HepG2 (cell line): ENCODE data around the gene PTPRM.

Source experiments
- CTCF ChIP-seq: sonication (generic); formaldehyde crosslinking; IDR thresholded peaks from 2 replicates; pipeline ENCODE4 v1.5.0; 2020; ENCODE audit warnings: mild to moderate bottlenecking, missing genetic modification reagents, moderate library complexity
- EP300 ChIP-seq, 3 experiments: sonication (generic) in 1 of 3; formaldehyde crosslinking in 1 of 3; IDR thresholded peaks; 2 replicates each; pipeline versions ENCODE4 v1.5.1 to v1.6.1; 2011 to 2020; ENCODE audit warnings: low read depth in 2 of 3, low read length in 2 of 3, borderline replicate concordance in 1 of 3, improper control_type of control experiment in 1 of 3, mild to moderate bottlenecking in 1 of 3, missing genetic modification reagents in 1 of 3, moderate library complexity in 1 of 3
- POLR2AphosphoS5 ChIP-seq: IDR thresholded peaks from 2 replicates; pipeline ENCODE4 v1.6.1; 2012; ENCODE audit warnings: low read depth, low read length
- TBP ChIP-seq: sonication (generic); formaldehyde crosslinking; IDR thresholded peaks from 2 replicates; pipeline ENCODE4 v1.5.0; 2020; ENCODE audit warnings: missing genetic modification reagents
- TCF7 ChIP-seq: sonication (generic); IDR thresholded peaks from 2 replicates; pipeline ENCODE4 v1.6.1; 2016; ENCODE audit warnings: antibody characterized with exemption, low read depth
- TFDP1 ChIP-seq: IDR thresholded peaks from 2 replicates; pipeline ENCODE4 v1.6.1; 2016; ENCODE audit warnings: missing compliant biosample characterization, missing genetic modification reagents, borderline replicate concordance
- YY1 ChIP-seq: IDR thresholded peaks from 2 replicates; pipeline ENCODE4 v1.6.1; 2011; ENCODE audit warnings: low read length, low read depth, moderate library complexity, mild to moderate bottlenecking; ENCODE audit not compliant: insufficient read depth, insufficient replicate concordance
- ZNF256 ChIP-seq: sonication (generic); formaldehyde crosslinking; conservative IDR thresholded peaks from 2 replicates; pipeline ENCODE4 v1.4.0; 2020; ENCODE audit warnings: missing genetic modification reagents
- ZNF570 ChIP-seq: sonication (generic); formaldehyde crosslinking; IDR thresholded peaks from 2 replicates; pipeline ENCODE4 v1.4.0; 2020; ENCODE audit warnings: mild to moderate bottlenecking, missing genetic modification reagents, borderline replicate concordance

GRCh38 chr18:8356001-8356400 is 788.9 kb downstream of the PTPRM start:
- TF ChIP-seq TBP (CRISPR knock-in tag) (no peak), ZNF570 (CRISPR knock-in tag) (no peak), CTCF (CRISPR knock-in tag) (no peak), POLR2AphosphoS5 (no peak), TFDP1 (CRISPR knock-in tag) (no peak), YY1 (no peak), TCF7 (no peak), ZNF256 (CRISPR knock-in tag) (no peak), EP300 (IDR thresholded peaks at IDR 0.05; ENCODE audit: low read depth in 2 of 2, low read length in 2 of 2) (no peak), EP300 (CRISPR knock-in tag; IDR thresholded peaks at IDR 0.05; ENCODE audit: borderline replicate concordance) (no peak)
